HepG2 (cell line): ENCODE measurements around the gene HECTD1. TPM values are rescaled to one million over a fixed set of nuclear protein-coding genes. Genes with fewer than 3 reads are reported as not detected.
A peak's percentile ranks its signal among the peaks of the same experiment; 100 is the strongest.

Experiments
- ARID2 ChIP-seq: sonication (generic); formaldehyde crosslinking; IDR thresholded peaks from 2 replicates; pipeline ENCODE4 v1.8.1; 2022; ENCODE audit warnings: mild to moderate bottlenecking, missing genetic modification reagents, borderline replicate concordance
- CCAR2 ChIP-seq: fragments of 200-400 bp; formaldehyde crosslinking; optimal IDR thresholded peaks from 2 replicates; pipeline ENCODE3; 2018; ENCODE audit warnings: low read depth, mild to moderate bottlenecking, low read length, moderate library complexity
- CREM ChIP-seq, 2 experiments: sonication (generic) in 1 of 2; formaldehyde crosslinking in 1 of 2; IDR thresholded peaks; 2 replicates each; pipeline versions ENCODE4 v1.4.0 to v1.6.1; 2016 to 2020; ENCODE audit warnings: antibody characterized with exemption in 1 of 2, mild to moderate bottlenecking in 1 of 2, missing genetic modification reagents in 1 of 2
- FOXP4 ChIP-seq: sonication (generic); formaldehyde crosslinking; IDR thresholded peaks from 2 replicates; pipeline ENCODE4 v1.4.0; 2020; ENCODE audit warnings: missing genetic modification reagents
- HDAC1 ChIP-seq: sonication (generic); formaldehyde crosslinking; IDR thresholded peaks from 2 replicates; pipeline ENCODE4 v1.5.1; 2020; ENCODE audit warnings: mild to moderate bottlenecking, missing genetic modification reagents
- HHEX ChIP-seq: IDR thresholded peaks from 2 replicates; pipeline ENCODE4 v1.6.1; 2016; ENCODE audit warnings: control low read depth
- HOXD1 ChIP-seq: sonication (generic); formaldehyde crosslinking; IDR thresholded peaks from 2 replicates; pipeline ENCODE4 v1.5.0; 2020; ENCODE audit warnings: missing genetic modification reagents
- JUND ChIP-seq: sonication (generic); formaldehyde crosslinking; IDR thresholded peaks from 2 replicates; pipeline ENCODE4 v1.8.0; 2022; ENCODE audit warnings: mild to moderate bottlenecking, missing genetic modification reagents
- KDM2A ChIP-seq: sonication (generic); formaldehyde crosslinking; IDR thresholded peaks from 2 replicates; pipeline ENCODE4 v1.4.0; 2020; ENCODE audit warnings: low read depth, missing genetic modification reagents, borderline replicate concordance
- KDM5A ChIP-seq: fragments of 200-600 bp; sonication (generic); IDR thresholded peaks from 2 replicates; pipeline ENCODE4 v1.7.0; 2018; ENCODE audit warnings: antibody characterized with exemption, mild to moderate bottlenecking, low read length, borderline replicate concordance
- MXD1 ChIP-seq: sonication (generic); formaldehyde crosslinking; IDR thresholded peaks from 2 replicates; pipeline ENCODE4 v1.4.0; 2020; ENCODE audit warnings: mild to moderate bottlenecking, missing genetic modification reagents
- NFATC3 ChIP-seq: sonication (generic); formaldehyde crosslinking; IDR thresholded peaks from 2 replicates; pipeline ENCODE4 v1.5.1; 2020; ENCODE audit warnings: mild to moderate bottlenecking, missing genetic modification reagents
- RCOR2 ChIP-seq: IDR thresholded peaks from 2 replicates; pipeline ENCODE4 v1.6.1; 2016; ENCODE audit warnings: missing biosample characterization, missing genetic modification reagents
- SMAD9 ChIP-seq: sonication (generic); formaldehyde crosslinking; IDR thresholded peaks from 2 replicates; pipeline ENCODE4 v1.5.1; 2020; ENCODE audit warnings: mild to moderate bottlenecking, missing genetic modification reagents
- SRF ChIP-seq: IDR thresholded peaks from 2 replicates; pipeline ENCODE4 v1.6.1; 2011; ENCODE audit warnings: mild to moderate bottlenecking, low read depth, low read length, moderate library complexity
- TP53 ChIP-seq: sonication (generic); formaldehyde crosslinking; conservative IDR thresholded peaks from 2 replicates; pipeline ENCODE4 v1.4.0; 2020; ENCODE audit warnings: missing genetic modification reagents
- ZNF276 ChIP-seq: sonication (generic); formaldehyde crosslinking; IDR thresholded peaks from 2 replicates; pipeline ENCODE4 v1.4.0; 2020; ENCODE audit warnings: mild to moderate bottlenecking, low read depth, missing genetic modification reagents
- ZNF3 ChIP-seq: IDR thresholded peaks from 2 replicates; pipeline ENCODE4 v1.7.0; 2017; ENCODE audit warnings: inconsistent platforms
- ZNF354B ChIP-seq: sonication (generic); formaldehyde crosslinking; IDR thresholded peaks from 2 replicates; pipeline ENCODE4 v1.8.0; 2022; ENCODE audit warnings: mild to moderate bottlenecking, missing genetic modification reagents
- ZNF614 ChIP-seq: IDR thresholded peaks from 2 replicates; pipeline ENCODE4 v1.6.1; 2018; ENCODE audit warnings: missing biosample characterization, missing genetic modification reagents, inconsistent platforms, borderline replicate concordance
- ZNF761 ChIP-seq: sonication (generic); formaldehyde crosslinking; conservative IDR thresholded peaks from 2 replicates; pipeline ENCODE4 v1.4.0; 2020; ENCODE audit warnings: mild to moderate bottlenecking, missing genetic modification reagents
- polyA plus RNA-seq, 8 experiments: library from polyadenylated mRNA; depleted of rRNA in 3 of 8; stranded (reverse) in 7 of 8; unstranded in 1 of 8; fragments of >200 nt; fragmentation: Illumina TruSeq in 4 of 8; extraction: Trizol in 4 of 8; gene quantifications; 2 replicates each; pipeline versions ENCODE4 v1.2.1 to v1.2.3, GENCODE V29; 2011 to 2016; ENCODE audit warnings: low read depth in 4 of 8, missing spikeins in 1 of 8, mixed read lengths in 1 of 8; ENCODE audit not compliant: insufficient read depth in 1 of 8
- total RNA-seq, 5 experiments: library from RNA; depleted of rRNA; stranded (reverse); fragments of >200 nt; fragmentation: Illumina TruSeq; extraction: Trizol; gene quantifications; 2 replicates each; pipeline ENCODE4 v1.2.3, GENCODE V29; 2016; ENCODE audit warnings: low read depth in 1 of 5
- TF ChIP-seq, protein P1 (sequence below): sonication (generic); formaldehyde crosslinking; conservative IDR thresholded peaks from 2 replicates; pipeline ENCODE4 v1.8.0; 2022; ENCODE audit warnings: mild to moderate bottlenecking, moderate library complexity, missing genetic modification reagents
- TF ChIP-seq, protein P2 (sequence below): sonication (generic); formaldehyde crosslinking; IDR thresholded peaks from 2 replicates; pipeline ENCODE4 v1.5.0; 2020; ENCODE audit warnings: missing genetic modification reagents

Gene HECTD1
- total and polyA plus RNA-seq, 2 of the 13 experiments (the other 11 are each of a cell fraction or from before 2014, with no cell fraction given), result 312 to 560 TPM

DNA sequence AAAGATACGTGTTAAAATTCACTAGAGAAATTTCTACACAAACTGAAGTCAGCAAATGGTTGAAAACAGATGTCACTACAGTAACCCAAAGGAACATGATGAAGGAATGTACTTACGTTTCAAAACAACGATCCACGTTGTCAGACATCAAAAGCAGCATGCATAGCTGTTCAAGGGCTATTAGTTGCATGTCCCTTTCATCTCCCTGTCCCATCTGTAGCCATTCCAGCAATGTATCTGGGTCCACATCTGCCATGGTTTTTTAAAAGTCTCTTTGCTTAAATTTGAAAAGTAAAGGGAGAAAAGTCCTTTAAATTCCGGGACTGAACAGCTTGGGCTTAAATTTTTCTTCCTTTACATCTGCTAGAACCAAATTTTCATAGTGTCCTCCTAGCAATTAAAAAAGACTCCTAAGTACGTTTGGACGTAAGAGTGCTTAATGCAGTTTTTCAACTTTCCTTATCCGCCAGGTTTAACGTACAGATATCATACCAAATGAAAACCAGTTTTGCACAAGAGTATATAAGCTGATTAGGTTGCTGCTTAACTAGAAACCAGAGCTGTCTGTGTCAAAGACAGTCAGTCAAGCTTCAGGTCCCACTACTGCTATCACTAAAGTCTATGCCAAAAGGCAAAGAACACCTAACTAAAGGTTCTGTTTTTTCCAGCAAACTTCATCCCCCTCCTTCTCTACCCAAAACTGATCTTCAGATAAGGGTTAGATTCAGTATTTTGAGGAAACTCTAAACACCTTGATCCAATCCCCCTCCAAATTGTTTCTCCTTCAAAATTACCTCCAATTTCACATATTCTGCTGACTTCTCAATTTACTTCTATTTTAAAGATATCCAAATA lies 1.7 kb downstream of the HECTD1 start (continued):
- TF ChIP-seq FOXP4 (CRISPR knock-in tag) (peak; percentile 75), RCOR2 (peak; percentile 45), ZNF614 (CRISPR knock-in tag) (peak; percentile 86; the same call in 1 of the 2 replicates), TP53 (CRISPR knock-in tag) (no peak), SMAD9 (CRISPR knock-in tag) (peak; percentile 88; the same call in 1 of the 2 replicates), NFATC3 (CRISPR knock-in tag) (0 out of 2 replicates have a peak, but pooled peaks have one; percentile 56), HDAC1 (CRISPR knock-in tag) (peak; percentile 90), ZNF354B (CRISPR knock-in tag) (no peak), CCAR2 (no peak), ZNF761 (CRISPR knock-in tag) (no peak), JUND (CRISPR knock-in tag) (no peak), ZNF276 (CRISPR knock-in tag) (no peak), ARID2 (CRISPR knock-in tag) (peak; percentile 73; the same call in 1 of the 2 replicates), HHEX (CRISPR knock-in tag) (peak; percentile 94), KDM2A (CRISPR knock-in tag) (no peak), ZNF3 (CRISPR knock-in tag) (peak; percentile 42; the same call in 1 of the 2 replicates), SRF (peak; percentile 4; the same call in 1 of the 2 replicates), CREM (IDR thresholded peaks at IDR 0.05) (peak; percentile 80), CREM (CRISPR knock-in tag; IDR thresholded peaks at IDR 0.05) (no peak), MXD1 (CRISPR knock-in tag) (no peak; the same call in 1 of the 2 replicates), KDM5A (peak; percentile 41; the same call in 1 of the 2 replicates), HOXD1 (CRISPR knock-in tag) (peak; percentile 40; the same call in 1 of the 2 replicates)
- TF ChIP-seq, protein P1, sequence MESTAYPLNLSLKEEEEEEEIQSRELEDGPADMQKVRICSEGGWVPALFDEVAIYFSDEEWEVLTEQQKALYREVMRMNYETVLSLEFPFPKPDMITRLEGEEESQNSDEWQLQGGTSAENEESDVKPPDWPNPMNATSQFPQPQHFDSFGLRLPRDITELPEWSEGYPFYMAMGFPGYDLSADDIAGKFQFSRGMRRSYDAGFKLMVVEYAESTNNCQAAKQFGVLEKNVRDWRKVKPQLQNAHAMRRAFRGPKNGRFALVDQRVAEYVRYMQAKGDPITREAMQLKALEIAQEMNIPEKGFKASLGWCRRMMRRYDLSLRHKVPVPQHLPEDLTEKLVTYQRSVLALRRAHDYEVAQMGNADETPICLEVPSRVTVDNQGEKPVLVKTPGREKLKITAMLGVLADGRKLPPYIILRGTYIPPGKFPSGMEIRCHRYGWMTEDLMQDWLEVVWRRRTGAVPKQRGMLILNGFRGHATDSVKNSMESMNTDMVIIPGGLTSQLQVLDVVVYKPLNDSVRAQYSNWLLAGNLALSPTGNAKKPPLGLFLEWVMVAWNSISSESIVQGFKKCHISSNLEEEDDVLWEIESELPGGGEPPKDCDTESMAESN (CRISPR knock-in tag), result peak; percentile 65; the same call in 1 of the 2 replicates
- TF ChIP-seq, protein P2, sequence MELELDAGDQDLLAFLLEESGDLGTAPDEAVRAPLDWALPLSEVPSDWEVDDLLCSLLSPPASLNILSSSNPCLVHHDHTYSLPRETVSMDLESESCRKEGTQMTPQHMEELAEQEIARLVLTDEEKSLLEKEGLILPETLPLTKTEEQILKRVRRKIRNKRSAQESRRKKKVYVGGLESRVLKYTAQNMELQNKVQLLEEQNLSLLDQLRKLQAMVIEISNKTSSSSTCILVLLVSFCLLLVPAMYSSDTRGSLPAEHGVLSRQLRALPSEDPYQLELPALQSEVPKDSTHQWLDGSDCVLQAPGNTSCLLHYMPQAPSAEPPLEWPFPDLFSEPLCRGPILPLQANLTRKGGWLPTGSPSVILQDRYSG (CRISPR knock-in tag), result no peak
